EL (cell line): ENCODE results near the gene CALD1.

Experiments used
- DNase-seq: peaks from one replicate; pipeline ENCODE4 v3.0.0-alpha.2; 2016

The CALD1 gene

GRCh38 chr7:134870156-134870555, 90.7 kb downstream of the CALD1 start:
- DNase-seq, result no peak

- DNase-seq, result no peak
Observed at GRCh38 chr7:134870781-134871180, 91.3 kb downstream of the CALD1 start.

GRCh38 chr7:134873253-134873652, 93.8 kb downstream of the CALD1 start:
- DNase-seq, result peak; percentile 53

- no peak for DNase-seq
Observed at GRCh38 chr7:134874407-134874806, 95.0 kb downstream of the CALD1 start.

GRCh38 chr7:134875867-134876266, 96.4 kb downstream of the CALD1 start:
- DNase-seq, result peak; percentile 76

- DNase-seq, result no peak
Observed at GRCh38 chr7:134878746-134879357, 99.4 kb downstream of the CALD1 start.

- no peak for DNase-seq
Observed at GRCh38 chr7:134879815-134880475, 100.5 kb downstream of the CALD1 start.

GRCh38 chr7:134882481-134882880, 103.0 kb downstream of the CALD1 start:
- no peak for DNase-seq

- DNase-seq, result peak; percentile 79
Observed at GRCh38 chr7:134885967-134886352, 106.5 kb downstream of the CALD1 start.

- DNase-seq, result peak; percentile 75
Observed at GRCh38 chr7:134886353-134887057, 107.1 kb downstream of the CALD1 start.

GRCh38 chr7:134887523-134887922, 108.1 kb downstream of the CALD1 start:
- no peak for DNase-seq

GRCh38 chr7:134888141-134888740, 108.8 kb downstream of the CALD1 start:
- DNase-seq, result no peak

GRCh38 chr7:134890246-134891240, 111.1 kb downstream of the CALD1 start:
- peak; percentile 63 for DNase-seq

- peak; percentile 88 for DNase-seq
Observed at GRCh38 chr7:134891262-134891695, 111.8 kb downstream of the CALD1 start.

- peak; percentile 7 for DNase-seq
Observed at GRCh38 chr7:134891696-134892678, 112.6 kb downstream of the CALD1 start.

GRCh38 chr7:134892963-134893362, 113.5 kb downstream of the CALD1 start:
- no peak for DNase-seq

- DNase-seq, result no peak
Observed at GRCh38 chr7:134893920-134894319, 114.5 kb downstream of the CALD1 start.

- no peak for DNase-seq
Observed at GRCh38 chr7:134894928-134895327, 115.5 kb downstream of the CALD1 start.

GRCh38 chr7:134896073-134896472, 116.6 kb downstream of the CALD1 start:
- DNase-seq, result no peak

GRCh38 chr7:134897936-134898335, 118.5 kb downstream of the CALD1 start:
- no peak for DNase-seq

GRCh38 chr7:134899729-134900128, 120.3 kb downstream of the CALD1 start:
- DNase-seq, result peak; percentile 62
